ENCODE results near the gene COMMD10.

COMMD10 gene

GRCh38 chr5:116276952-116277351 is 192.1 kb downstream of the COMMD10 start:
- H3K4me3 ChIP-seq (ENCODE audit: low read depth, low read length), result no peak overlapping the region
- TF ChIP-seq MYC (IDR thresholded peaks at IDR 0.05; ENCODE audit: low read depth, low read length) (no peak), POLR2A (IDR thresholded peaks at IDR 0.05; ENCODE audit: extremely low read depth, insufficient read length) (no peak), MAX (IDR thresholded peaks at IDR 0.05; ENCODE audit: low read depth, low read length) (no peak)
- TF ChIP-seq, protein P1, sequence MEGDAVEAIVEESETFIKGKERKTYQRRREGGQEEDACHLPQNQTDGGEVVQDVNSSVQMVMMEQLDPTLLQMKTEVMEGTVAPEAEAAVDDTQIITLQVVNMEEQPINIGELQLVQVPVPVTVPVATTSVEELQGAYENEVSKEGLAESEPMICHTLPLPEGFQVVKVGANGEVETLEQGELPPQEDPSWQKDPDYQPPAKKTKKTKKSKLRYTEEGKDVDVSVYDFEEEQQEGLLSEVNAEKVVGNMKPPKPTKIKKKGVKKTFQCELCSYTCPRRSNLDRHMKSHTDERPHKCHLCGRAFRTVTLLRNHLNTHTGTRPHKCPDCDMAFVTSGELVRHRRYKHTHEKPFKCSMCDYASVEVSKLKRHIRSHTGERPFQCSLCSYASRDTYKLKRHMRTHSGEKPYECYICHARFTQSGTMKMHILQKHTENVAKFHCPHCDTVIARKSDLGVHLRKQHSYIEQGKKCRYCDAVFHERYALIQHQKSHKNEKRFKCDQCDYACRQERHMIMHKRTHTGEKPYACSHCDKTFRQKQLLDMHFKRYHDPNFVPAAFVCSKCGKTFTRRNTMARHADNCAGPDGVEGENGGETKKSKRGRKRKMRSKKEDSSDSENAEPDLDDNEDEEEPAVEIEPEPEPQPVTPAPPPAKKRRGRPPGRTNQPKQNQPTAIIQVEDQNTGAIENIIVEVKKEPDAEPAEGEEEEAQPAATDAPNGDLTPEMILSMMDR (IDR thresholded peaks at IDR 0.05; ENCODE audit: low read depth, low read length), result no peak
- no peak for DNase-seq (ENCODE audit: low read depth)

DNA sequence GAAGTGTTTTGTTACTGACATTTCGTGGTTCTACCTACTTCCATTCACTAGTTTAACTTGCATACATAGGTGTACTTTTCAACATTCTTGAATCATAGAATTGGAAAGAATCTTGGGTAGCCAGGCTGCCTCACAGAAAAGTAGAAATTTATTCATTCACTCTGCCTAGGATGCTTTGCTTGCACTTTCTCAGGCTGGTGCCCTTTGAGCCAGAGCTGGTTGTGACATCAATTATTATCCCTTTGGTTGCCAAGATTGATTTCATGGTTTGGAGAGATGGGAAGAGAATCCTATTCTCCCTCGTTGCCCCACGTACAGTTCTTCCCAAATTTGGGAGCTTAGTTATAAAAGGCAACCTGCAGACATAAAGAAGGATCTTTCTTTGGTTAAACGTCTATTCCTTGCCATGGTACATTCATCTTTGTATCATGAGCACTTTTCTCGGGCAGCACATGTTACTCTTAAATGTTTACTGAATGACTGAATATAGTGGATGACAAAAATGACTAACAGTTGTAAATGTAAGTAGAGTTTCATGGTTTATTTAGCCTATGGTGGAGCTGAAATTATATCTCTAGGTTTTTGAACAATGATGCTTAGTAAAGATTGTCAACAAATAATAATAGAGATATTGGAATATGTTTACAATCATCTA is 195.5 kb downstream of the COMMD10 start:
- TF ChIP-seq POLR2A (IDR thresholded peaks at IDR 0.05; ENCODE audit: extremely low read depth, insufficient read length) (no peak), MYC (IDR thresholded peaks at IDR 0.05; ENCODE audit: low read depth, low read length) (no peak), MAX (IDR thresholded peaks at IDR 0.05; ENCODE audit: low read depth, low read length) (no peak)
- TF ChIP-seq, protein P1 (IDR thresholded peaks at IDR 0.05; ENCODE audit: low read depth, low read length), result no peak
- no peak for DNase-seq (ENCODE audit: low read depth)
- no peak overlapping the region for H3K4me3 ChIP-seq (ENCODE audit: low read depth, low read length)

GRCh38 chr5:116281309-116281708 is 196.5 kb downstream of the COMMD10 start:
- TF ChIP-seq, protein P1 (IDR thresholded peaks at IDR 0.05; ENCODE audit: low read depth, low read length), result no peak
- no peak for TF ChIP-seq MYC (IDR thresholded peaks at IDR 0.05; ENCODE audit: low read depth, low read length)
- TF ChIP-seq MAX (IDR thresholded peaks at IDR 0.05; ENCODE audit: low read depth, low read length), result no peak
- no peak for TF ChIP-seq POLR2A (IDR thresholded peaks at IDR 0.05; ENCODE audit: extremely low read depth, insufficient read length)
- no peak overlapping the region for H3K4me3 ChIP-seq (ENCODE audit: low read depth, low read length)
- DNase-seq (ENCODE audit: low read depth), result no peak

DNA sequence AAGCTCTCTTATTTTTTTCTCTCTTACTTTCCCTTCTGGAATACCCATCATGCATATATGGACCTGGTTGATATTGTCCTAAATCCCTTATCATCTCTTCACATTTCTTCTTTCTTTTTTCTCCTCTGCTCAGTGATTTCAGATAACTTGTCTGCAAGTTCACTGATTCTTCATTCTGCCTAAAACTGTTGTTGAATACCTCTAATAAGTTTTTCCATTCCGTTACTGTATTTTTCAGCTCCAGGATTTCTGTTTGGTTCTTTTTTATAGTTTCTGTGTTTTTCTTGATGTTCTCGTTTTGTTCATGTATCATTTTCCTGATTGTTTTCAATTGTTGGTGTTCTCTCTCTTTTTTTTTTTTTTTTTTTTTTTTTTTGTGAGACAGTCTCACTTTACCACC is 203.7 kb downstream of the COMMD10 start:
- TF ChIP-seq, protein P1 (IDR thresholded peaks at IDR 0.05; ENCODE audit: low read depth, low read length), result no peak
- no peak overlapping the region for H3K4me3 ChIP-seq (ENCODE audit: low read depth, low read length)

DNA sequence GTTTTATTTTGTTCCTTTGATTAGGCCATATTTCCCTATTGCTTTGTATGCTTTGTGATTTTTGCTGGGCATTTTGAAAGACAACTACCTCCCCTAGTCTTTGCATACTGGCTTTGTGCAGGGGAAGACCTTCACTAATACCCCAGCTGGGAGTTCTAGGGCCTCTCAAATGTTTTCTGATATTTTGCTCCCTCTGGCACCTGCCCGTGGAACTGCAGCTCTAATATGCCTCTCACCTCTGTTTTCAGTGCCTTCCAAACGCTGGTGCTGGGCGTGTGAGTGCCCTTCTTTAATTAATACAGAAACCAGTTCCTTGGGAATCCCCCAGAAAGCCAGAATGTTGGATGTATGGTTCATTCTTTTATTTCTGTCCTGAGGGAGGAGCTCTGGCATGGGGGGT is 204.5 kb downstream of the COMMD10 start:
- TF ChIP-seq POLR2A (IDR thresholded peaks at IDR 0.05; ENCODE audit: extremely low read depth, insufficient read length) (no peak), MYC (IDR thresholded peaks at IDR 0.05; ENCODE audit: low read depth, low read length) (no peak), MAX (IDR thresholded peaks at IDR 0.05; ENCODE audit: low read depth, low read length) (no peak)
- TF ChIP-seq, protein P1 (IDR thresholded peaks at IDR 0.05; ENCODE audit: low read depth, low read length), result no peak
- no peak overlapping the region for H3K4me3 ChIP-seq (ENCODE audit: low read depth, low read length)
- no peak for DNase-seq (ENCODE audit: low read depth)

More for the DNA sequence above, 203.7 kb downstream of the COMMD10 start:
- DNase-seq (ENCODE audit: low read depth), result no peak

DNA sequence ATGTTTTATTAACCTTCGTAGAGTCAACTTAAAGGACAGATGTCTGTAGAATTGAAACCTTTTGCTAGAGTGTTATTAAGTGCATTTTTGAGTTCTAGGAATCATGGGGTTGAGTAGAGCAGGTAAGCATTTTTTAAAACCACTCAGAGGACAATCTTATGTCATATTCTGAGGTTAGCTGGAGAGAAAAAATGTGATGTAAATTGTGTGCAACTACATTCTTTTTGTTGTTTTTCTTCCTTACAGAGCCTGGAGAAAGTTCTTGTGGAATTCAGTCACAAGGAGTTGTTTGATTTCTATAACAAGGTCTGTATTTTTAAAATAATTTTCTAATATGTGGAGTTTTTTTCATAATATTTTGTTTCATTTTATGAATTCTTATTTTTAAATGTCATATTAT is 206.4 kb downstream of the COMMD10 start:
- no peak overlapping the region for H3K4me3 ChIP-seq (ENCODE audit: low read depth, low read length)
- DNase-seq (ENCODE audit: low read depth), result no peak
- TF ChIP-seq, protein P1 (IDR thresholded peaks at IDR 0.05; ENCODE audit: low read depth, low read length), result no peak
- no peak for TF ChIP-seq POLR2A (IDR thresholded peaks at IDR 0.05; ENCODE audit: extremely low read depth, insufficient read length)
- TF ChIP-seq MYC (IDR thresholded peaks at IDR 0.05; ENCODE audit: low read depth, low read length), result no peak
- no peak for TF ChIP-seq MAX (IDR thresholded peaks at IDR 0.05; ENCODE audit: low read depth, low read length)
